ENCODE data around the gene SARM1.

The SARM1 gene

GRCh38 chr17:28341516-28341915, 30.0 kb upstream of the SARM1 start:
- DNase-seq (ENCODE audit: low spot score): no peak

- no peak for DNase-seq (ENCODE audit: low spot score)
These were observed 29.2 kb upstream of the SARM1 start for GRCh38 chr17:28342313-28342712.

GRCh38 chr17:28343491-28343932, 28.0 kb upstream of the SARM1 start:
- DNase-seq (ENCODE audit: low spot score): no peak

- no peak for DNase-seq (ENCODE audit: low spot score)
These were observed 27.5 kb upstream of the SARM1 start for GRCh38 chr17:28344011-28344410.

- DNase-seq (ENCODE audit: low spot score): no peak
These were observed 27.0 kb upstream of the SARM1 start for GRCh38 chr17:28344435-28344901.

GRCh38 chr17:28345419-28346198, 25.9 kb upstream of the SARM1 start:
- DNase-seq (ENCODE audit: low spot score): no peak

- DNase-seq (ENCODE audit: low spot score): no peak
These were observed 25.3 kb upstream of the SARM1 start for GRCh38 chr17:28346199-28346580.

GRCh38 chr17:28346746-28347246, 24.7 kb upstream of the SARM1 start:
- DNase-seq (ENCODE audit: low spot score): no peak

GRCh38 chr17:28347261-28347891, 24.1 kb upstream of the SARM1 start:
- DNase-seq (ENCODE audit: low spot score): no peak

GRCh38 chr17:28348979-28349378, 22.5 kb upstream of the SARM1 start:
- no peak for DNase-seq (ENCODE audit: low spot score)

GRCh38 chr17:28350271-28350670, 21.2 kb upstream of the SARM1 start:
- no peak for DNase-seq (ENCODE audit: low spot score)

- DNase-seq (ENCODE audit: low spot score): peak; percentile 94
These were observed 14.2 kb upstream of the SARM1 start, which contains the start of gene POLDIP2 for GRCh38 chr17:28357061-28357900. Gene POLDIP2, minus strand, starts transcription at chr17:28357527. Its CDS starts 79 bp downstream, at chr17:28357448.

- no peak for DNase-seq (ENCODE audit: low spot score)
These were observed 13.6 kb upstream of the SARM1 start for GRCh38 chr17:28357901-28358197.

GRCh38 chr17:28363186-28363585, 8.3 kb upstream of the SARM1 start:
- DNase-seq (ENCODE audit: low spot score): no peak

- DNase-seq (ENCODE audit: low spot score): no peak
These were observed 7.5 kb upstream of the SARM1 start for GRCh38 chr17:28363776-28364650.

- no peak for DNase-seq (ENCODE audit: low spot score)
These were observed 6.7 kb upstream of the SARM1 start, which contains the start of gene SEBOX for GRCh38 chr17:28364665-28365363. Gene SEBOX, minus strand, starts transcription at chr17:28365199. Its CDS starts 48 bp downstream, at chr17:28365151.

- no peak for DNase-seq (ENCODE audit: low spot score)
These were observed 6.0 kb upstream of the SARM1 start for GRCh38 chr17:28365487-28365886.

- no peak for DNase-seq (ENCODE audit: low spot score)
These were observed 4.9 kb upstream of the SARM1 start for GRCh38 chr17:28366605-28367004.

- no peak for DNase-seq (ENCODE audit: low spot score)
These were observed 3.7 kb upstream of the SARM1 start for GRCh38 chr17:28367641-28368305.

GRCh38 chr17:28368306-28368831, 3.1 kb upstream of the SARM1 start:
- no peak for DNase-seq (ENCODE audit: low spot score)
